WI38 (cell line): ENCODE measurements around the gene SH3YL1.

Experiments used
- H3K4me3 ChIP-seq: 2 replicates; pipeline ENCODE4 v1.5.1; 2011; ENCODE audit warnings: low read depth, mild to moderate bottlenecking, control low read depth, low read length
- CTCF ChIP-seq: IDR thresholded peaks from 2 replicates; pipeline ENCODE4 v1.5.1; 2012; ENCODE audit warnings: low read depth, mild to moderate bottlenecking, control low read depth, low read length

Gene SH3YL1

GRCh38 chr2:286774-287392 is 23.1 kb upstream of the SH3YL1 start:
- no peak for TF ChIP-seq CTCF
- H3K4me3 ChIP-seq: no peak overlapping the region

GRCh38 chr2:286035-286434 is 22.2 kb upstream of the SH3YL1 start:
- TF ChIP-seq CTCF: no peak
- no peak overlapping the region for H3K4me3 ChIP-seq

GRCh38 chr2:285531-285930 is 21.7 kb upstream of the SH3YL1 start:
- no peak for TF ChIP-seq CTCF
- H3K4me3 ChIP-seq: no peak overlapping the region

GRCh38 chr2:284896-285492 is 21.2 kb upstream of the SH3YL1 start:
- no peak overlapping the region for H3K4me3 ChIP-seq
- TF ChIP-seq CTCF: no peak

- H3K4me3 ChIP-seq: no peak overlapping the region
- no peak for TF ChIP-seq CTCF
Measured at GRCh38 chr2:283996-284794, 20.4 kb upstream of the SH3YL1 start.

GRCh38 chr2:282371-283263 is 18.8 kb upstream of the SH3YL1 start:
- H3K4me3 ChIP-seq: no peak overlapping the region
- no peak for TF ChIP-seq CTCF
